Non-pigmented ciliary epithelial cell (primary cell): Measurements from ENCODE around the gene CRYAA.

Experiments
- DNase-seq: peaks from one replicate; pipeline ENCODE4 v3.0.0-alpha.2; 2010; ENCODE audit warnings: low read depth

The CRYAA gene

GRCh38 chr21:43203591-43203990 is 34.8 kb downstream of the CRYAA start:
- DNase-seq, result no peak

- no peak for DNase-seq
Measured at GRCh38 chr21:43204638-43205037, 35.8 kb downstream of the CRYAA start.

DNA sequence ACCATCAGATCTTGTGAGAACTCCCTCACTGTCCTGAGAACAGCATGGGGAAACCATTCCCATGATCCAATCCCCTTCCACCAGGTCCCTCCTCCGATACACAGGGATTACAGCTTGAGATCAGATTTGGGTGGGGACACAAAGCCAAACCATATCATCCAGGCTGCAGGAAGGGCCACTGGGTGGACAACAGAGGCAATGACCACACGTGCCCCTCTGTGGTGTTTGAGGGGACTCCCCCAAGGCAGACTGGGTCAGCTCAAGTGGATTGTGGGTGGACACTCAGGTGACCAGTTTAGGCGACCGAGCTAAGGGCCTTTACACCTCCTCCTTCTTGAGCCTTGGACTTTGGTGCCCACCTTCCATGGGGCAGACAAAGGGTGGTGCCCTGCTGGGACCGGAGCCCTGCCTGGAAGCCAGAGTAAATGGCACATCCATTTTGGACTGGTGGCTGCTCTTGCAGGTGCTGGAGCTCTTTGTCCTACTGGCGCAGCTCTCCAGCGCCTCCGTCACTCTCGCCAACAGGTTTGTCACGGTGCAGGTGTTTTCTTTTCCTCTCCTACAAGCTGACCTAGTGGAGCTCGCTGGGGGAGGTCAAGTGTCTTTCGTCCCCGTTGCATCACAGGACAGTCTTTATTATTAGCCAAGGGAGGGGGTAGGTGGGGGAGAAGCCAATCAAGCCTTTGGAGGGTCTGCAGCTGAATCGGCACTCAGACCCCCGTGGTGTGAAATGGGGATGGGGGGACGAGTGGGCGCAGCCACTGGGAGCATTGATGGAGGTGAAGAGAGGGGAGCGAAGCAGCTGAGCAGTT is 37.6 kb downstream of the CRYAA start:
- DNase-seq, result no peak

- no peak for DNase-seq
Measured at GRCh38 chr21:43207043-43207315, 38.2 kb downstream of the CRYAA start.

DNA sequence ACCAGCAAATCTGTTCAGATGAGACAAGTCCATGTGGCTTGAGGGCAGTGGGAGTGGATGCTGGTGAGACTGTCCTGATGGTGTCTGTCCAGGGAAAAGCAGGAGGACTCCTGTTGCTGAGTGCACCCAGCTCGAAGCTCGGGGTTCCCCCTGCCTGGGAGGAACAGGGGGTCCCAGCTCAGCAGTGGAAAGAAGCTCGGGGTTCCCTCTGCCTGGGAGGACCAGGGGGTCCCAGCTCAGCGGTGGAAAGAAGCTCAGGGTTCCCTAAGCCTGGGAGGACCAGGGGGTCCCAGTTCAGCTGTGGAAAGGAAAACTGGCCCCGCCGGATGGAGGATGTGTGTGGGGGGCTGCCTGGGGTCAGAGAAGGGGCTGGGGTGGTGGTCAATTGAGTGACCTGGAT is 39.1 kb downstream of the CRYAA start:
- no peak for DNase-seq

GRCh38 chr21:43208561-43209332 is 39.9 kb downstream of the CRYAA start:
- no peak for DNase-seq

DNA sequence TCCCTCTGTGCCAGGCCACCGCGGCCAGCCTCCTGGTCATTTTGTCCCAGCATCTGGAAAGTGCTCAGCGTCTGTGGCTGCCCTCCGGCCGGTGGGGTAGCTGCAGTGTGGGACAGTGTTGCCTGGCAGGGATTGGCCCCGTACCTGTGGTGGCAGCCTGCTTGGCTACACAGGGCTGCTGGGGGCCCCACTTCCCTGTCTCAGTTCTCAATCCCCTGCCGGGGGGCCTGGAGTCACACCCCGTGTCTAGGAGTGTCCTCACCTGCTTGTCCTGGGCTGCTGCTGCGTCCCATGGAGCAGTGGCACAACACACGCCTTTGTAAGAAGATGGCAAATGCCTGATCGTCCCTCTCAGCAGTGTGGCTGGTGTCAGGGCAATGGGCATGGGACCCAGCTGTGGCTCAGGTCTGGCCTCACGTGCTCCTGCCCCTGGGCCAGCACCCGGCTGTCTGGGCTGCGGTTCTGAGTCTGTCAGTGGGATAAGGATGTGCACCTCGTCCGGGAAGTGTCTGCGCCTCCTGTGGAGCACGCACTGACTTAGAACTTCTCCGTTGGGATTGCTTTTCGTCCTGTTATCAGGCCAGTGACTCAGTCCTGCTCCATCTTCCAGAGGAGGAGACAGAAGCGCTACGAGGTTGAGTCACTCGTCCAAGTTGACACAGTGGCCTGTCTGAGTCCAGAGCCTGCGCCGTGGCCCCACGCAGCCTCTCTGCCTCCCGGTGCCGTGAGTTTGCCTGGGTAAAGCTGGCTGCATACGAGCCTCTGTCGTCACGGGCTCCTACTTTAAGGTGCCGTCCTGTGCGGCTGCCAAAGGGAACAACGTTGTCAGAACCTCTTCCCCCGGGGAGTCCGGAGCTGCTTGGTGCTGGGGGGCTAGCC is 41.0 kb downstream of the CRYAA start:
- DNase-seq, result peak; percentile 8

DNA sequence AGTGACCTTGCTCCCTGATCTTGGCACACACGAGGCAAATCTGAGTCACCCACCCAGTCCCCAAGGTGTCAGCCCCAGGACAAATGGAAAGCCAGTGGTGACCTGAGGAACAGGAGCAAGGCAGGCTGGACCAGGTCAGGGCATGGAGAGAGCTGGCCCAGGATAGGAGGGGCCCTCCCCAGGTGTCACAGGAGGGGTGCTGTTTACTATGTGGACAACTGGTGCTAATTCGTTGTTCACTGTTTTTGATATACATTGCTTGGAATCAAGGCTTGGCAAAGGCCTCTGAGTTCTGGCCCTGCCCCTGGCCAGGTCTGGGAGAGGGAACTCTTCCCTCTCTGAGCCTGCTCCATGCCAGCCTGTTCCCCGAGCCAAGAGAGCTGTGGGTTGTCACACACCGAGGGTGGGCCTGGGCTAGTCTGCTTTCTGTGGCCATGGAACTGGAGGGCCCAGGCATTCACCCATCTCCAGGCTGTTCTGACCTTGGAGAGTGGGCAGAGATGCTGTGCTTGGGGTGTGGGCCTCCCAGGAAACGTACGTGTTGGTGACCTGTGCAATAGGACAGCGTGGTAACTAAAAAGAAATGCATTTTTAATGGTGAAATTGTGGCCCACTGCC is 41.8 kb downstream of the CRYAA start:
- no peak for DNase-seq

- no peak for DNase-seq
Measured at GRCh38 chr21:43211072-43211759, 42.4 kb downstream of the CRYAA start.

DNA sequence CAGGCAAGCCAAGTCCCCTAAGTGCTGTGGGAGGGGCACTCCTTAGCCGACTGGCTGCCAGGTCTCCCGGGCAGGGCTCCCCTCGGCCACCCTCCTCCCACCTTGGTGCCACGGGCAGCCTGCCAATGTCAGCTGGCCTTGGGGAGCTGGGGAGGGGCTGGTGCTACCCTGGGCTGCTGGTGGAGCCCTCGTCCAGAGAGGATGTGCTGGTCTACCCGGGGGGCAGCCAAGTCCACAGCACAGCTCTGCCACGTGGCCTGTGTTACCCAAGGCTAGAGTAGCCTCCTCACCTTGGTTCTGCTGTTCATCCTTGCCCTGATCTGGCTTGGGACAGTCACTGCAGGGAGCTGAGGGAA is 42.9 kb downstream of the CRYAA start:
- no peak for DNase-seq
